HS-5 (cell line): ENCODE data around the gene SFMBT1.

Experiments used
- DNase-seq: peaks from one replicate; pipeline ENCODE4 v3.0.0-alpha.2; 2012; ENCODE audit warnings: low read depth

Gene SFMBT1

DNA sequence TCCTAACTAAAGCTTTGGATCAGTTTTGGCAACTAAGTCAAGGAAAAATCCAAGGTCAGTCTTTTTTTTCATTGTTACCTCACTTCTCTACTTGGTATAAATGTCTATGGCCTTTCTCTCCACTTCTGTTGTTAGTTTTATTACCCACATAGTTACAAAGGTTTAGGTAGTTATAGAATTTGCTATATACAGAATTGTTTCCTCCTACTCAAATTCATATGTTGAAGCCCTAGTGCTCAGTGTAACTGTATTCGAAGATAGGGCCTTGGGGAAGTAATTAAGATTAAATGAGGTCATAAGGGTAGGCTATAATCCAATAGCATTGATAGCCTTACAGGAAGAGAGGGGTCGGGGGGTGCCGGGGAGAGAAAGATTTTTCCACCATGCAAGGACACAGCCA, 128.8 kb downstream of the SFMBT1 start:
- DNase-seq = no peak

- DNase-seq = no peak
These were observed 130.6 kb downstream of the SFMBT1 start for GRCh38 chr3:52915294-52915693.

- DNase-seq = no peak
These were observed 132.8 kb downstream of the SFMBT1 start for GRCh38 chr3:52912885-52913731.

DNA sequence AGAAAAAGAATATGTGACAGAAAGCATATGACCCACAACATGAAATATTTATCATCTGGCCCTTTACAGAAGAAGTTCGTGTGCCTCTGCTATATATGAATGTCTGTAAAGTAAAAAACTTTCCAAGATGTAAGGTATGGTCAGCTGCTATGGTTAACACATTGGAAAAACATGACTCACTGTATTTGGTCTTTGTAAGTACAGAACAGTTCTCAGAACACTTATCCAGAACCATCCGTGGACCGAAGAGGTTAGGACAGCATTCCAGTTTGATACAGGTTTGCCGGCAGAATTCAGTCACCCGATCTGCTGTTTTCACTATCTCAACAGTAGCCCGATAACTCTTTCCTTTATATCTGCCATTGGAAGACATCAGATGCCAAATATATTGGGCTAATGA, 135.1 kb downstream of the SFMBT1 start:
- no peak for DNase-seq

DNA sequence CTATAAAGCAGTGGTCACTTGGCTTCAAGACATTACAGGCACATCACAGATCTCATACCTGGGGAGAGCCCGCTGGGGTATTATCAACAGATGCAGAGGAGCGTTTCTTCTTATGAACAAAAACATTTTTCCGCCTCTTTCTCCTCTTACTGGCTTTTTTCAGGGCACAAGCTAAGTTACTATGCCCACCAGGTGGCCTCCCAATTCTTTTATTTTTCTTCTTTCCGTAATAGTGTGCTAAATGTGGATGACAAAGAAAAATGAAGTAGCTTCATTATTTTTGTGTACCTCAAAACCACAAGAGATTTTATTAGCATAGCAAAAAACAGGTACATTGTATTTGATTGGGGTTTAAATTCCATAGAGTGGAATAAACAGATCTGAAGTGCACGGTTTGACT, 138.4 kb downstream of the SFMBT1 start:
- no peak for DNase-seq

- no peak for DNase-seq
These were observed 141.3 kb downstream of the SFMBT1 start for GRCh38 chr3:52904552-52904951.

DNA sequence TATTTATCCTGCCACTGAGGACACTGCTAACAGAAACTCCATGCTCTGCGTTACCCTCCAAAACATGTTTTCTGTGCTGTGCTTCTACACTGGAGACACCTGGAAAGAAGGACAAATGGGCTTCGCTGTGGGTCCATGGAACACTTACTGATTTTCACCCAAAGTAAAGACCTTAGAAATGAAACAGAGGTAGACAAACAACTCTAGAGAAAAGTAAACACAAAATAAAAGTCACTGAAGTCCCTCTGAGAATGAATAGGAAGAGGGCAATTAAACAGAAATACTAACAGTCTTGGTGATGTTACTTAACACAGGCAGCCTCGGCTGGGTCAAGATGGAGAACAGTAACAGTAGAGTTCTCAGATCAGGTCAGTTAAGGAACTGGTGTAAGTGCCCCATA, 141.9 kb downstream of the SFMBT1 start:
- DNase-seq = no peak

GRCh38 chr3:52897130-52898122, 148.4 kb downstream of the SFMBT1 start, which contains the start of gene STIMATE:
Gene STIMATE, minus strand, starts transcription at chr3:52897548. Its CDS starts 98 bp downstream, at chr3:52897450.
- DNase-seq = peak; percentile 35

DNA sequence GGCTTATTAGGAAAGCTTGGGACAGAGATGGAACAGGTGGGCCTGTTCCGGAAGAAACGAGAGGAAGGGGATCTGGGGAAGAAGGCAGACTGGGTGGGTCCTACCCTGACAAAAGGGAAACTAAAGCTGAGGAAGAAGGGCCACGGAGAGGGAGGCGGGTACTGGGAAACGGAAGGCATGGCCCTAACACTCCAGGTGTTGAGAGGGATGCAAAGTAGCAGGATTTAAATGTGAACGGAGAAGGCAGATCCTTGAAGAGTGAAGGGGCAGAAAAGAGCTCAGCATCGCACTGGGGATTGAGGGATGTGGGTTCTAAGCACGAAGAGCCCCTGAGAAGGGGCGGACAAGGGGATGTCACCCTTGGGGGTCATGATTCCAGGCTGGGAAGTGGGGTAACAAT, 149.3 kb downstream of the SFMBT1 start:
- DNase-seq = no peak

- no peak for DNase-seq
These were observed 149.7 kb downstream of the SFMBT1 start for GRCh38 chr3:52896151-52896550.

- no peak for DNase-seq
These were observed 150.5 kb downstream of the SFMBT1 start for GRCh38 chr3:52895418-52895817.

- DNase-seq = no peak
These were observed 151.1 kb downstream of the SFMBT1 start for GRCh38 chr3:52894756-52895155.

- DNase-seq = no peak
These were observed 152.2 kb downstream of the SFMBT1 start for GRCh38 chr3:52893723-52894122.

GRCh38 chr3:52892625-52893311, 153.1 kb downstream of the SFMBT1 start:
- no peak for DNase-seq

DNA sequence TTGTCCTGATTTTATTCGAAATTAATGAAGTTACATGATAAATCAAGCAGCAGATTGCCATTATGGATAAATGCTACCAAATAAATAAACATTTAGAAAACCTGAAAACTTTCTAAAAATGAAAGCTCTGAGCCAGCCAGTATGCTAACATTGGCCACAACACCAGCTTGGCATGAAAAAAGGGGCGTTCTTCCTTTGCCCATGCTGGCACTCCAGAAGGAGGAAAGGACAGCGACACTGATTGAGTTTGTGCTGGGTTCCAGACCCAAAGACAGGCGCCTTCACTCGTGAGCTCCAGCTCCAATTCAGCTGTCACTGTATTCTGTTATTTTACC, 153.6 kb downstream of the SFMBT1 start:
- DNase-seq = no peak

DNA sequence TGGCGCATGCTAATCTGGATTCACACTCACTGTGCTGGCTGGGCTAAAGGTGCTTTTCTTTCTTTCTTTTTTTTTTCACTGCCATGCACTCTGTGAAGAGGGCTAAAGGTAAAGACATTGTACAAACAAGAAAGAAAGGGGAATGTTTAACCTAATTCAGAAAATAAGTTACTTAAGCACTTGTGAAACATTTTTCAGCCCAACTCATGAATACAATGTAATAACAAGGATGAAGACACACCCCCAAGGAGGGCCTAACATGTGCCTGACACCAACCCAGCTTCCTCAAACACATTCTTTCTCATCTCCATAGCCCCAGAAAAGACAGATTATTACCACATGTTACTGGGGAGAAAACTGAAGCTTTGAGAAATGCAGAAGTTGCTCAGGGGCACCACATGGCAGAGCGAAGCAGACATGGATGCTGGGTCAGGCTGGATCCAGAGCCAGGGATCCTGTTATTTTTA, 154.2 kb downstream of the SFMBT1 start:
- DNase-seq = no peak

GRCh38 chr3:52891164-52891563, 154.7 kb downstream of the SFMBT1 start:
- no peak for DNase-seq

- no peak for DNase-seq
These were observed 155.1 kb downstream of the SFMBT1 start for GRCh38 chr3:52890735-52891134.

DNA sequence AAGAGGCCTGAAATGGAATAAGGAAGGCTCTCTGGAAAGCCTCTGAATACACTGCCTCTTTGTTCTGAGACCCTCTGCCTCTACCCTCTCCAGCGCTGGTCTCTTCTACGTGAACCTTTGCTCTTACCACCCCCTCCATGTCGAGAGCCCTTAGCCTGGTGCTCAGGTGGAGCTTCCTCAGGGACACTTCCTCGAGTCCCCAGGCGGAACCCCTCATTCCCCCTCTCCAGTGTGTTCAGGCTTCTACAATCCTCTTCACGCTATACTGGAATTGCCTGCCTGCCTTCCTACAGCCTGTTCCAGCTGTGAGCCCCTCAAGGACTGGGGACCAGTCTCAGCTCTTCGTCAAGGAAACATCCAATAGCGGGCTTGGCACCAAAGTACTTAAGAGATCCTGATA, 156.0 kb downstream of the SFMBT1 start:
- no peak for DNase-seq

- no peak for DNase-seq
These were observed 158.7 kb downstream of the SFMBT1 start for GRCh38 chr3:52887166-52887565.

DNA sequence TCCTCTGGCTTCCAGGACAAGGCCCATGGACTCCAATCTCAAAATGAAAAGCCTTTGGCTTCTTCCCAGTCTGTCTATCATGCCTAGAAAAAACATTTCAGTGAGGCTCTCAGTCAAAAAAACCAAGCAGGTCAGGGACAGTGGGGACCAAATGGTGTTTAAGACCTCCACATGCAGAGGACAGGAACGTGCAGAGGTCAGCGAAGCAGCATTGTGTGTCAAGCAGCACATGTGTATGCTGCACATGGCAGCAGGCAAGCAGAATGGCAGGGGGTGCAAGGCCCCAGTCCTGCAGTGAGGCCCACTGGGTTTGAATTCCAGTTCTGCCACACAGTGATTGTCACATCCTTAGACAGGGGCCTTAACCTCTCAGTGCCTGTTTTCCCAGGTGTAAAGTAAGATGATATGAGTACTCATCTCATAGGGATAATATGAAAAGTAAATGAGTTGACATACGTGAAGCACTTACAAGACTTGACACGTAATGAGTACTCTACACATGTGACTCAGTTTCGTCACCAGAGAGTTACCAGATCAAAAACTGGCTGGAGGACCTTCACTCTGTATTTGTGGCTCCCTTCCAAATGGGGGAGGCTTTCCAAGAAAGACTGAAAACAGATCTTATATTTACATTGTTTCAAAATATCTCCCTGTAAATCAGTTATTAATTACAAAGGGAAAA, 159.7 kb downstream of the SFMBT1 start:
- no peak for DNase-seq

- no peak for DNase-seq
These were observed 163.5 kb downstream of the SFMBT1 start for GRCh38 chr3:52882377-52882776.
